Trophoblast cell (in vitro differentiated cells and primary cell): ENCODE measurements around the gene LRRC74B.

Experiments
- DNase-seq, 2 donors: peaks; one replicate each; pipeline ENCODE4 v3.0.0-alpha.2; 2016
- H2AFZ ChIP-seq: 2 replicates; pipeline ENCODE4 v1.6.1; 2013; ENCODE audit warnings: low read length, moderate library complexity, mild to moderate bottlenecking; ENCODE audit not compliant: insufficient read depth, poor library complexity
- H2AK5ac ChIP-seq: 2 replicates; pipeline ENCODE4 v1.6.1; 2013; ENCODE audit warnings: mild to moderate bottlenecking, low read length
- H2BK120ac ChIP-seq: 2 replicates; pipeline ENCODE4 v1.6.1; 2013; ENCODE audit warnings: low read length, mild to moderate bottlenecking, moderate library complexity; ENCODE audit not compliant: insufficient read depth, poor library complexity
- H2BK12ac ChIP-seq: 2 replicates; pipeline ENCODE4 v1.6.1; 2013; ENCODE audit warnings: mild to moderate bottlenecking, low read length, moderate library complexity
- H2BK5ac ChIP-seq: 2 replicates; pipeline ENCODE4 v1.6.1; 2013; ENCODE audit warnings: low read length, low read depth, moderate library complexity, mild to moderate bottlenecking; ENCODE audit not compliant: poor library complexity
- H3K14ac ChIP-seq: 2 replicates; pipeline ENCODE4 v1.6.1; 2013; ENCODE audit warnings: mild to moderate bottlenecking, low read length
- H3K18ac ChIP-seq: 2 replicates; pipeline ENCODE4 v1.6.1; 2013; ENCODE audit warnings: mild to moderate bottlenecking, low read length
- H3K23ac ChIP-seq: 2 replicates; pipeline ENCODE4 v1.6.1; 2013; ENCODE audit warnings: low read length
- H3K27ac ChIP-seq: 2 replicates; pipeline ENCODE4 v1.5.1; 2013; ENCODE audit warnings: low read depth, mild to moderate bottlenecking, inconsistent platforms, low read length, moderate library complexity
- H3K27me3 ChIP-seq: 2 replicates; pipeline ENCODE4 v1.6.1; 2013; ENCODE audit warnings: inconsistent platforms, mild to moderate bottlenecking, low read length, moderate library complexity; ENCODE audit not compliant: insufficient read depth
- H3K36me3 ChIP-seq, 2 experiments: 1 replicate in 1 of 2; 2 replicates in 1 of 2; pipeline ENCODE4 v1.6.1; 2013; ENCODE audit warnings: low read length in 2 of 2, mild to moderate bottlenecking in 2 of 2, moderate library complexity in 1 of 2; ENCODE audit not compliant: insufficient read depth in 2 of 2, control insufficient read depth in 1 of 2
- H3K4ac ChIP-seq: 2 replicates; pipeline ENCODE4 v1.6.1; 2013; ENCODE audit warnings: low read depth, mild to moderate bottlenecking, low read length, moderate library complexity
- H3K4me1 ChIP-seq, 2 experiments: 1 replicate in 1 of 2; 2 replicates in 1 of 2; pipeline ENCODE4 v1.6.1; 2013; ENCODE audit warnings: low read length in 2 of 2, mild to moderate bottlenecking in 2 of 2, moderate library complexity in 1 of 2; ENCODE audit not compliant: insufficient read depth in 2 of 2, control insufficient read depth in 1 of 2
- H3K4me2 ChIP-seq: 2 replicates; pipeline ENCODE4 v1.6.1; 2013; ENCODE audit warnings: inconsistent platforms, mild to moderate bottlenecking, low read length, moderate library complexity
- H3K4me3 ChIP-seq: 2 replicates; pipeline ENCODE4 v1.5.1; 2013; ENCODE audit warnings: mild to moderate bottlenecking, low read depth, low read length, inconsistent platforms
- H3K79me1 ChIP-seq: one replicate; pipeline ENCODE4 v1.6.1; 2013; ENCODE audit warnings: low read length
- H3K79me2 ChIP-seq: 2 replicates; pipeline ENCODE4 v1.6.1; 2013; ENCODE audit warnings: low read length, mild to moderate bottlenecking; ENCODE audit not compliant: control insufficient read depth, insufficient read depth, poor library complexity
- H3K9ac ChIP-seq: 2 replicates; pipeline ENCODE4 v1.6.1; 2013; ENCODE audit warnings: mild to moderate bottlenecking, low read length
- H3K9me3 ChIP-seq: 2 replicates; pipeline ENCODE4 v1.6.1; 2013; ENCODE audit warnings: low read depth, mild to moderate bottlenecking, control low read depth, inconsistent platforms, low read length; ENCODE audit not compliant: insufficient read depth
- H4K12ac ChIP-seq: 2 replicates; pipeline ENCODE4 v1.6.1; 2013; ENCODE audit warnings: low read depth, mild to moderate bottlenecking, low read length, moderate library complexity
- H4K8ac ChIP-seq: 2 replicates; pipeline ENCODE4 v1.6.1; 2013; ENCODE audit warnings: low read depth, mild to moderate bottlenecking, low read length, moderate library complexity
- H4K91ac ChIP-seq: one replicate; pipeline ENCODE4 v1.6.1; 2013; ENCODE audit warnings: low read depth, mild to moderate bottlenecking, low read length, moderate library complexity
- WGBS: extraction: QIAGEN DNeasy Blood & Tissue Kit; methylation state at CpG from one replicate; pipeline ENCODE4 v1.1.7; 2013; ENCODE audit warnings: missing lambda C conversion rate; ENCODE audit not compliant: insufficient read length, insufficient coverage; ENCODE audit errors: extremely low coverage; 5-methylcytosine and 5-hydroxymethylcytosine counted together

The LRRC74B gene

GRCh38 chr22:21018314-21018713 lies 27.4 kb upstream of the LRRC74B start:
- Histone ChIP-seq H4K8ac (no peak overlapping the region), H3K9me3 (no peaks in the 10 kb centered on the region), H3K79me1 (peaks cover 3% of the 10 kb centered on the region), H3K4ac (no peak overlapping the region), H4K12ac (no peak overlapping the region), H2BK12ac (no peak overlapping the region), H3K4me3 (no peak overlapping the region), H2BK5ac (no peak overlapping the region), H3K27ac (no peak overlapping the region), H3K9ac (no peak overlapping the region), H3K18ac (no peak overlapping the region), H2AFZ (no peak overlapping the region), H4K91ac (no peak overlapping the region), H3K14ac (no peak overlapping the region), H3K27me3 (no peaks in the 10 kb centered on the region), H2AK5ac (no peak overlapping the region), H3K4me2 (no peak overlapping the region), H3K36me3 (no peaks in the 10 kb centered on the region), H3K79me2 (no peaks in the 10 kb centered on the region), H3K23ac (no peak overlapping the region), H3K4me1 (peaks cover 15 to 18% of the 10 kb centered on the region in 2 experiments), H2BK120ac (no peak overlapping the region)
- WGBS = no CpG with 5 or more reads among the region's 4 CpGs
- no peak for DNase-seq

- no peak overlapping the region for H2AFZ ChIP-seq
- no peak overlapping the region for H3K4me3 ChIP-seq
- H3K4me1 ChIP-seq = no peaks in the 10 kb centered on the region
- no peak overlapping the region for H3K4ac ChIP-seq
- no peaks in the 10 kb centered on the region for H3K9me3 ChIP-seq
- no peak overlapping the region for H4K8ac ChIP-seq
- H3K79me2 ChIP-seq = no peaks in the 10 kb centered on the region
- H3K27me3 ChIP-seq = no peaks in the 10 kb centered on the region
- no peak overlapping the region for H3K4me2 ChIP-seq
- H3K27ac ChIP-seq = no peak overlapping the region
- H2BK120ac ChIP-seq = no peak overlapping the region
- no peak overlapping the region for H4K12ac ChIP-seq
- H3K14ac ChIP-seq = no peak overlapping the region
- H3K23ac ChIP-seq = no peak overlapping the region
- peak in 1 of 2 donors; percentile 36 for DNase-seq
- no peak overlapping the region for H3K18ac ChIP-seq
- no peak overlapping the region for H2BK5ac ChIP-seq
- no CpG with 5 or more reads among the region's 7 CpGs for WGBS
- H4K91ac ChIP-seq = no peak overlapping the region
- H2BK12ac ChIP-seq = no peak overlapping the region
- no peak overlapping the region for H3K9ac ChIP-seq
- no peak overlapping the region for H2AK5ac ChIP-seq
- H3K36me3 ChIP-seq = no peaks in the 10 kb centered on the region
- H3K79me1 ChIP-seq = no peaks in the 10 kb centered on the region
These were observed 24.8 kb upstream of the LRRC74B start for GRCh38 chr22:21020802-21021429.

DNA sequence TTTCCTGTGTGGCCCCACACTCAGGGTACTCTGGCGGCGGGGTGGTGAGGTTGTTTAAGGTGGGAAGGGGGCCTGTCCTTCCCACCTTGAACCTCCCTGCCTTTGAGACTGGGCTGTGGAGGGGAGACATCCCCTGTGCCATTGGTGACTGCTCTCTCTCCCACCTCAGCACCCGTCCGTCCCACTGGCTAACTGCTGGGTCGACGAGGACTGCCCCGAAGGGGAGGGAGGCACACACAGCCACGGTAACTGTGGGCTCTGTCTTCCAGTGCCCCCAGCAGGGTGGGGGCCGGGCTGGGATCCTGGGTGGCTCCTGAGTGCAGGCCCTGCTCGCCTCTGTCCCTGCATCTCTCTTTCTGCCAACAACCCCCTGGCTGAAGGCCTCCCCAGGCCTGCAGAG lies 23.2 kb upstream of the LRRC74B start:
- no peak overlapping the region for H3K27ac ChIP-seq
- H3K14ac ChIP-seq = no peak overlapping the region
- peaks cover 0 to 3% of the 10 kb centered on the region in 2 experiments for H3K4me1 ChIP-seq
- no peak overlapping the region for H3K4me2 ChIP-seq
- H2AK5ac ChIP-seq = peak overlapping the region; percentile 2
- H2AFZ ChIP-seq = no peak overlapping the region
- no peak overlapping the region for H4K91ac ChIP-seq
- WGBS = no CpG with 5 or more reads among the region's 10 CpGs
- H3K79me2 ChIP-seq = no peaks in the 10 kb centered on the region
- no peak overlapping the region for H2BK120ac ChIP-seq
- no peak overlapping the region for H4K8ac ChIP-seq
- H3K36me3 ChIP-seq = no peaks in the 10 kb centered on the region
- H3K9me3 ChIP-seq = no peaks in the 10 kb centered on the region
- H3K4me3 ChIP-seq = no peak overlapping the region
- no peak overlapping the region for H3K18ac ChIP-seq
- H3K79me1 ChIP-seq = no peaks in the 10 kb centered on the region
- H2BK12ac ChIP-seq = no peak overlapping the region
- no peak overlapping the region for H3K23ac ChIP-seq
- no peaks in the 10 kb centered on the region for H3K27me3 ChIP-seq
- no peak for DNase-seq
- no peak overlapping the region for H4K12ac ChIP-seq
- no peak overlapping the region for H2BK5ac ChIP-seq
- no peak overlapping the region for H3K4ac ChIP-seq
- H3K9ac ChIP-seq = no peak overlapping the region

- H3K14ac ChIP-seq = no peak overlapping the region
- no peak overlapping the region for H2BK120ac ChIP-seq
- no peak for DNase-seq
- H3K4ac ChIP-seq = no peak overlapping the region
- H2AK5ac ChIP-seq = peak overlapping the region; percentile 51
- no peak overlapping the region for H4K91ac ChIP-seq
- H3K36me3 ChIP-seq = no peaks in the 10 kb centered on the region
- no peak overlapping the region for H2BK5ac ChIP-seq
- H3K18ac ChIP-seq = no peak overlapping the region
- no peak overlapping the region for H3K4me2 ChIP-seq
- no peak overlapping the region for H3K23ac ChIP-seq
- no peaks in the 10 kb centered on the region for H3K79me2 ChIP-seq
- H3K27me3 ChIP-seq = no peaks in the 10 kb centered on the region
- H2AFZ ChIP-seq = no peak overlapping the region
- H4K8ac ChIP-seq = no peak overlapping the region
- H3K4me3 ChIP-seq = no peak overlapping the region
- no peak overlapping the region for H3K27ac ChIP-seq
- no peak overlapping the region for H2BK12ac ChIP-seq
- H3K9me3 ChIP-seq = no peaks in the 10 kb centered on the region
- no peak overlapping the region for H4K12ac ChIP-seq
- peaks cover 0 to 7% of the 10 kb centered on the region in 2 experiments for H3K4me1 ChIP-seq
- WGBS = no CpG with 5 or more reads among the region's 13 CpGs
- no peak overlapping the region for H3K9ac ChIP-seq
- H3K79me1 ChIP-seq = no peaks in the 10 kb centered on the region
These were observed 22.7 kb upstream of the LRRC74B start for GRCh38 chr22:21022955-21023614.
